SK-N-SH (cell line): ENCODE results near the gene HIPK4.

Experiments
- EZH2phosphoT487 ChIP-seq: fragments of 200-600 bp; sonication (generic); IDR thresholded peaks from 2 replicates; pipeline ENCODE4 v1.6.1; 2017; ENCODE audit warnings: low read depth, mixed run types, mild to moderate bottlenecking, antibody characterized with exemption, moderate library complexity, borderline replicate concordance
- TAF1 ChIP-seq: IDR thresholded peaks from 2 replicates; pipeline ENCODE4 v1.6.1; 2012; ENCODE audit warnings: low read depth, mild to moderate bottlenecking, low read length, moderate library complexity, borderline replicate concordance

- no peak for TF ChIP-seq TAF1
- no peak for TF ChIP-seq EZH2phosphoT487
Measured at GRCh38 chr19:40397568-40397906, 7.6 kb upstream of the HIPK4 start.
